SK-N-SH (cell line): Measurements from ENCODE around the gene SCGB1D2. TPM values are rescaled to one million over a fixed set of nuclear protein-coding genes. Genes with fewer than 3 reads are reported as not detected.
"Not testable (repeated sequence)": the region's sequence is repeated elsewhere in the genome, so short reads cannot be mapped to it uniquely, and the experiment has no call there.

ENCODE experiments used
- CTCF ChIA-PET: fragments of 300-600, 350-600 bp; formaldehyde crosslinking; extraction: SDS; loops from one replicate; lab custom pipeline; 2021; lab: Yijun Ruan, JAX
- POLR2A ChIA-PET: fragments of 350-600 bp; sonication (Branson Sonifier 250); formaldehyde crosslinking; extraction: SDS; loops from one replicate; lab custom pipeline; 2020; ENCODE audit warnings: antibody characterized with exemption, inconsistent platforms; lab: Yijun Ruan, JAX
- DNase-seq: peaks from one replicate; pipeline ENCODE4 v3.0.0; 2012
- H2AFZ ChIP-seq: fragments of 200-600 bp; sonication (generic); 2 replicates; pipeline ENCODE4 v1.8.1; 2016; ENCODE audit warnings: antibody characterized with exemption, mild to moderate bottlenecking, low read depth
- H3F3A ChIP-seq: fragments of 200-600 bp; sonication (generic); replicated peaks from 2 replicates; pipeline ENCODE3; 2016; ENCODE audit warnings: antibody characterized with exemption, mild to moderate bottlenecking; ENCODE audit not compliant: insufficient read depth
- H3K27ac ChIP-seq, 2 experiments: fragments of 200-500 bp in 1 of 2; fragments of 200-600 bp in 1 of 2; sonication (Bioruptor generic) in 1 of 2; sonication (generic), shearing (Covaris generic) in 1 of 2; 2 replicates each; pipeline versions ENCODE4 v1.5.1 to v1.6.1; 2014 to 2016; ENCODE audit warnings: low read depth in 2 of 2, inconsistent platforms in 1 of 2, low read length in 1 of 2, mild to moderate bottlenecking in 1 of 2, mixed read lengths in 1 of 2
- H3K27me3 ChIP-seq: fragments of 200-600 bp; sonication (generic), shearing (Covaris generic); 2 replicates; pipeline ENCODE4 v1.6.1; 2016; ENCODE audit warnings: mixed run types; ENCODE audit not compliant: insufficient read depth
- H3K36me3 ChIP-seq, 2 experiments: fragments of 200-500 bp in 1 of 2; fragments of 200-600 bp in 1 of 2; sonication (Bioruptor generic) in 1 of 2; sonication (generic) in 1 of 2; replicated peaks in 1 of 2; 2 replicates each; pipeline versions ENCODE3 to v1.5.1; 2014 to 2016; ENCODE audit warnings: low read length in 1 of 2, mild to moderate bottlenecking in 1 of 2; ENCODE audit not compliant: insufficient read depth in 2 of 2, control insufficient read depth in 1 of 2
- H3K4me1 ChIP-seq, 2 experiments: fragments of 200-500 bp in 1 of 2; fragments of 200-600 bp in 1 of 2; sonication (Bioruptor generic) in 1 of 2; sonication (generic), shearing (Covaris generic) in 1 of 2; 2 replicates each; pipeline versions ENCODE4 v1.5.1 to v1.6.1; 2014 to 2016; ENCODE audit warnings: low read depth in 1 of 2, low read length in 1 of 2, mixed run types in 1 of 2; ENCODE audit not compliant: insufficient read depth in 2 of 2, control insufficient read depth in 1 of 2
- H3K4me2 ChIP-seq: fragments of 200-600 bp; sonication (generic), shearing (Covaris generic); 2 replicates; pipeline ENCODE4 v1.6.1; 2017; ENCODE audit warnings: mixed run types
- H3K4me3 ChIP-seq, 2 experiments: fragments of 200-500 bp in 1 of 2; fragments of 200-600 bp in 1 of 2; sonication (Bioruptor generic) in 1 of 2; sonication (generic), shearing (Covaris generic) in 1 of 2; 2 replicates each; pipeline versions ENCODE4 v1.5.1 to v1.8.1; 2014 to 2016; ENCODE audit warnings: low read depth in 2 of 2, inconsistent platforms in 1 of 2, low read length in 1 of 2, mild to moderate bottlenecking in 1 of 2, mixed read lengths in 1 of 2, moderate library complexity in 1 of 2
- H3K79me2 ChIP-seq: fragments of 200-600 bp; sonication (generic); 2 replicates; pipeline ENCODE4 v1.8.1; 2017; ENCODE audit warnings: mild to moderate bottlenecking; ENCODE audit not compliant: insufficient read depth
- H3K9ac ChIP-seq: fragments of 200-600 bp; sonication (generic); 2 replicates; pipeline ENCODE4 v1.6.1; 2017; ENCODE audit warnings: mixed run types
- H3K9me2 ChIP-seq: fragments of 200-600 bp; sonication (generic); 2 replicates; pipeline ENCODE4 v1.6.1; 2017; ENCODE audit warnings: mixed run types
- H3K9me3 ChIP-seq: fragments of 200-600 bp; sonication (generic); 2 replicates; pipeline ENCODE4 v1.6.1; 2017; ENCODE audit warnings: mixed run types, mild to moderate bottlenecking, moderate library complexity
- H4K20me1 ChIP-seq: fragments of 200-600 bp; sonication (generic); 2 replicates; pipeline ENCODE4 v1.6.1; 2017; ENCODE audit warnings: mild to moderate bottlenecking, mixed run types; ENCODE audit not compliant: insufficient read depth
- CHD2 ChIP-seq: fragments of 150-350 bp; IDR thresholded peaks from 2 replicates; pipeline ENCODE4 v1.6.1; 2018; ENCODE audit warnings: low read length; ENCODE audit not compliant: partially characterized antibody
- EZH2phosphoT487 ChIP-seq: fragments of 200-600 bp; sonication (generic); IDR thresholded peaks from 2 replicates; pipeline ENCODE4 v1.6.1; 2017; ENCODE audit warnings: low read depth, mixed run types, mild to moderate bottlenecking, antibody characterized with exemption, moderate library complexity, borderline replicate concordance
- FOXJ3 ChIP-seq: sonication (generic); formaldehyde crosslinking; IDR thresholded peaks from 2 replicates; pipeline ENCODE4 v1.5.1; 2020; ENCODE audit warnings: mild to moderate bottlenecking, missing genetic modification reagents
- GABPA ChIP-seq: IDR thresholded peaks from 2 replicates; pipeline ENCODE4 v1.4.0; 2012; ENCODE audit warnings: low read depth, mild to moderate bottlenecking
- JUND ChIP-seq: IDR thresholded peaks from 2 replicates; pipeline ENCODE4 v1.4.0; 2012
- NFIC ChIP-seq: IDR thresholded peaks from 2 replicates; pipeline ENCODE4 v1.4.0; 2012; ENCODE audit warnings: borderline replicate concordance
- POLR2AphosphoS5 ChIP-seq: IDR thresholded peaks from 2 replicates; pipeline ENCODE4 v1.6.1; 2012; ENCODE audit warnings: low read depth, low read length
- RAD21 ChIP-seq: IDR thresholded peaks from 2 replicates; pipeline ENCODE4 v1.6.1; 2012; ENCODE audit warnings: mild to moderate bottlenecking, low read length
- RCOR1 ChIP-seq: fragments of 150-350 bp; IDR thresholded peaks from 2 replicates; pipeline ENCODE4 v1.6.1; 2017; ENCODE audit warnings: antibody characterized with exemption, low read length
- RFX5 ChIP-seq: IDR thresholded peaks from 2 replicates; pipeline ENCODE4 v1.6.1; 2012; ENCODE audit warnings: mild to moderate bottlenecking, improper control_type of control experiment, low read length
- RXRA ChIP-seq: IDR thresholded peaks from 2 replicates; pipeline ENCODE4 v1.4.0; 2012; ENCODE audit warnings: low read depth, mild to moderate bottlenecking, borderline replicate concordance
- TEAD4 ChIP-seq: IDR thresholded peaks from 2 replicates; pipeline ENCODE4 v1.4.0; 2012; ENCODE audit warnings: mild to moderate bottlenecking, borderline replicate concordance; ENCODE audit not compliant: insufficient read depth
- YY1 ChIP-seq: IDR thresholded peaks from 2 replicates; pipeline ENCODE4 v1.4.0; 2012; ENCODE audit warnings: low read depth, mild to moderate bottlenecking
- WGBS: methylation state at CpG from one replicate; pipeline ENCODE4 v1.1.6; 2017; ENCODE audit warnings: low lambda C conversion rate; 5-methylcytosine and 5-hydroxymethylcytosine counted together
- polyA plus RNA-seq, 3 experiments: library from polyadenylated mRNA; depleted of rRNA; stranded (reverse); fragments of >200 nt; gene quantifications; 2 replicates each; pipeline ENCODE4 v1.2.3, GENCODE V29; 2012
- TF ChIP-seq, protein P1 (sequence below): fragments of 150-350 bp; IDR thresholded peaks from 2 replicates; pipeline ENCODE4 v1.6.1; 2016; ENCODE audit warnings: mild to moderate bottlenecking, low read depth, low read length
- TF ChIP-seq, protein P2 (sequence below): IDR thresholded peaks from 2 replicates; pipeline ENCODE4; 2012
- TF ChIP-seq, protein P3 (sequence below): fragments of 200-600 bp; sonication (generic); IDR thresholded peaks from 2 replicates; pipeline ENCODE4 v1.6.1; 2017; ENCODE audit warnings: antibody characterized with exemption, mild to moderate bottlenecking, moderate library complexity
- TF ChIP-seq, protein P4 (sequence below): IDR thresholded peaks from 2 replicates; pipeline ENCODE4 v1.4.0; 2012; ENCODE audit warnings: low read depth, borderline replicate concordance

SCGB1D2 gene
- polyA plus RNA-seq, 1 of the 3 experiments (the other 2 are of a cell fraction), result not detected

DNA sequence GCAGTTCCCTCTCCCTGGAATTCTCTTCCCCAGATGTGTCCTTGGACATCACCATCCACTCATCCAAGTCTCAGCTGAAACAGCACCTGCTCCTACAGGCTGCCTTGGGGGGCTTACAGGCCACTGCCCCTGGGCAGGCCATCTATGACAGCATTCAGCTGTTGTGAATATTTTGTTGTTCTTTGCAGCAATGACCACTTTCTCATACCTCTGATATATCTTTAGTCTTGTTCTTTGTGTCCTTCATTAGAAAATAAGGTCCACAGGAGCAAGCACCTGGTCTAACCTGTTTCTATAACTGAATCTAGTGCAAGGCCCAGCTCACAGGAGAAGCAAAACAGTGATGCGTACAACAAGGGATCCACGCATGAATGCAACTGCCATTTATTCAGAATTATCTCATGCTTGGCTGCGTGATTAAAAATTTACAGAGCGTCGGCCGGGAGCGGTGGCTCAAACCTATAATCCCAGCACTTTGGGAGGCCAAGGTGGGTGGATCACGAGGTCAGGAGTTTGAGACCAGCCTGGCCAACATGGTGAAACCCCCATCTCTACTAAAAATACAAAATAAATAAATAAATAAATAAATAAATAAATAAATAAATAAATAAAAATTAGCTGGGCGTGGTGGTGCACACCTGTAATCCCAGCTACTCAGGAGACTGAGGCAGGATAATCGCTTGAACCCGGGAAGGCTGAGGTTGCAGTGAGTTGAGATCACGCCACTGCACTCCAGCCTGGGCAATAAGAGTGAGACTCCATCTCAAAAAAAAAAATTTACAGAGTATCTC, 35.6 kb upstream of the SCGB1D2 start:
- H3K79me2 ChIP-seq, H4K20me1 ChIP-seq, H3K4me3 ChIP-seq, H3K27ac ChIP-seq, POLR2A ChIA-PET, DNase-seq, H3K4me2 ChIP-seq, H3K9me2 ChIP-seq, H3K4me1 ChIP-seq, H2AFZ ChIP-seq, H3K9ac ChIP-seq, H3F3A ChIP-seq, H3K9me3 ChIP-seq, H3K36me3 ChIP-seq: not testable (repeated sequence)
- CTCF ChIA-PET, result interaction anchor here (0.7 to 1.3 kb wide), 2 partner anchors 69 to 395 kb away, joined by 3 read pairs; partner anchors contain the start of gene MTA2
- peaks cover 18% of the 10 kb centered on the region for H3K27me3 ChIP-seq
- 71% methylated on average over 12 of the region's 12 CpGs for WGBS

DNA sequence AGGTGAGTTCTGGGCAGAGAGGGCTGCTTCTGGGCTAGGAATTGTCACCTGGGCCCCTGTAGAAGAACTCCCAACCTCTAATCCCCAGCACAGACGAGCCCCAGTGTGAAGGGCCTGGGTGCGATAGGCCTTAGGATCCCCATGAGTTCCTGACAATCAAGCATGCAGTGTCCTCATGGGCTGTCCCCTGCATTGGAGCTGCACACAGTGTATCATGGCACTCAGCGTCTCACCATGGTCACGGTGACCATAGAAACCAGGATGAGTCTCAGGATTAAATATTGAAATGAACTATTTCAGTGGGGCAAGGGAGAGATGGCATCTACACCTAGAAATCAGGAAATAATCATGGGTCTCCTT, 33.3 kb upstream of the SCGB1D2 start:
- no peaks in the 10 kb centered on the region for H3K4me1 ChIP-seq
- POLR2A ChIA-PET, result no interaction called here
- no peaks in the 10 kb centered on the region for H3F3A ChIP-seq

More for the DNA sequence above, 33.3 kb upstream of the SCGB1D2 start:
- H3K9ac ChIP-seq, result no peak overlapping the region
- H3K4me2 ChIP-seq, result no peak overlapping the region
- H3K27ac ChIP-seq, result no peak overlapping the region
- peaks cover 18% of the 10 kb centered on the region for H3K27me3 ChIP-seq
- H3K9me2 ChIP-seq, result no peaks in the 10 kb centered on the region
- TF ChIP-seq EZH2phosphoT487, result no peak
- TF ChIP-seq RFX5, result no peak
- TF ChIP-seq, protein P1, sequence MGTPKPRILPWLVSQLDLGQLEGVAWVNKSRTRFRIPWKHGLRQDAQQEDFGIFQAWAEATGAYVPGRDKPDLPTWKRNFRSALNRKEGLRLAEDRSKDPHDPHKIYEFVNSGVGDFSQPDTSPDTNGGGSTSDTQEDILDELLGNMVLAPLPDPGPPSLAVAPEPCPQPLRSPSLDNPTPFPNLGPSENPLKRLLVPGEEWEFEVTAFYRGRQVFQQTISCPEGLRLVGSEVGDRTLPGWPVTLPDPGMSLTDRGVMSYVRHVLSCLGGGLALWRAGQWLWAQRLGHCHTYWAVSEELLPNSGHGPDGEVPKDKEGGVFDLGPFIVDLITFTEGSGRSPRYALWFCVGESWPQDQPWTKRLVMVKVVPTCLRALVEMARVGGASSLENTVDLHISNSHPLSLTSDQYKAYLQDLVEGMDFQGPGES, result no peak
- no peak for TF ChIP-seq POLR2AphosphoS5
- TF ChIP-seq, protein P2, sequence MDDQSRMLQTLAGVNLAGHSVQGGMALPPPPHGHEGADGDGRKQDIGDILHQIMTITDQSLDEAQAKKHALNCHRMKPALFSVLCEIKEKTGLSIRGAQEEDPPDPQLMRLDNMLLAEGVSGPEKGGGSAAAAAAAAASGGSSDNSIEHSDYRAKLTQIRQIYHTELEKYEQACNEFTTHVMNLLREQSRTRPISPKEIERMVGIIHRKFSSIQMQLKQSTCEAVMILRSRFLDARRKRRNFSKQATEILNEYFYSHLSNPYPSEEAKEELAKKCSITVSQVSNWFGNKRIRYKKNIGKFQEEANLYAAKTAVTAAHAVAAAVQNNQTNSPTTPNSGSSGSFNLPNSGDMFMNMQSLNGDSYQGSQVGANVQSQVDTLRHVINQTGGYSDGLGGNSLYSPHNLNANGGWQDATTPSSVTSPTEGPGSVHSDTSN, result no peak
- no peak for TF ChIP-seq JUND
- TF ChIP-seq TEAD4, result no peak
- TF ChIP-seq GABPA, result no peak
- TF ChIP-seq CHD2, result no peak
- TF ChIP-seq, protein P3, sequence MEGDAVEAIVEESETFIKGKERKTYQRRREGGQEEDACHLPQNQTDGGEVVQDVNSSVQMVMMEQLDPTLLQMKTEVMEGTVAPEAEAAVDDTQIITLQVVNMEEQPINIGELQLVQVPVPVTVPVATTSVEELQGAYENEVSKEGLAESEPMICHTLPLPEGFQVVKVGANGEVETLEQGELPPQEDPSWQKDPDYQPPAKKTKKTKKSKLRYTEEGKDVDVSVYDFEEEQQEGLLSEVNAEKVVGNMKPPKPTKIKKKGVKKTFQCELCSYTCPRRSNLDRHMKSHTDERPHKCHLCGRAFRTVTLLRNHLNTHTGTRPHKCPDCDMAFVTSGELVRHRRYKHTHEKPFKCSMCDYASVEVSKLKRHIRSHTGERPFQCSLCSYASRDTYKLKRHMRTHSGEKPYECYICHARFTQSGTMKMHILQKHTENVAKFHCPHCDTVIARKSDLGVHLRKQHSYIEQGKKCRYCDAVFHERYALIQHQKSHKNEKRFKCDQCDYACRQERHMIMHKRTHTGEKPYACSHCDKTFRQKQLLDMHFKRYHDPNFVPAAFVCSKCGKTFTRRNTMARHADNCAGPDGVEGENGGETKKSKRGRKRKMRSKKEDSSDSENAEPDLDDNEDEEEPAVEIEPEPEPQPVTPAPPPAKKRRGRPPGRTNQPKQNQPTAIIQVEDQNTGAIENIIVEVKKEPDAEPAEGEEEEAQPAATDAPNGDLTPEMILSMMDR, result no peak
- TF ChIP-seq RAD21, result no peak
- TF ChIP-seq RCOR1, result no peak
- no peak for TF ChIP-seq NFIC
- TF ChIP-seq RXRA, result no peak
- TF ChIP-seq, protein P4, sequence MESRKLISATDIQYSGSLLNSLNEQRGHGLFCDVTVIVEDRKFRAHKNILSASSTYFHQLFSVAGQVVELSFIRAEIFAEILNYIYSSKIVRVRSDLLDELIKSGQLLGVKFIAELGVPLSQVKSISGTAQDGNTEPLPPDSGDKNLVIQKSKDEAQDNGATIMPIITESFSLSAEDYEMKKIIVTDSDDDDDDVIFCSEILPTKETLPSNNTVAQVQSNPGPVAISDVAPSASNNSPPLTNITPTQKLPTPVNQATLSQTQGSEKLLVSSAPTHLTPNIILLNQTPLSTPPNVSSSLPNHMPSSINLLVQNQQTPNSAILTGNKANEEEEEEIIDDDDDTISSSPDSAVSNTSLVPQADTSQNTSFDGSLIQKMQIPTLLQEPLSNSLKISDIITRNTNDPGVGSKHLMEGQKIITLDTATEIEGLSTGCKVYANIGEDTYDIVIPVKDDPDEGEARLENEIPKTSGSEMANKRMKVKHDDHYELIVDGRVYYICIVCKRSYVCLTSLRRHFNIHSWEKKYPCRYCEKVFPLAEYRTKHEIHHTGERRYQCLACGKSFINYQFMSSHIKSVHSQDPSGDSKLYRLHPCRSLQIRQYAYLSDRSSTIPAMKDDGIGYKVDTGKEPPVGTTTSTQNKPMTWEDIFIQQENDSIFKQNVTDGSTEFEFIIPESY, result no peak
- no peak for TF ChIP-seq FOXJ3 (CRISPR knock-in tag)
- TF ChIP-seq YY1, result no peak
- H2AFZ ChIP-seq, result no peak overlapping the region
- no peaks in the 10 kb centered on the region for H3K36me3 ChIP-seq
- H3K9me3 ChIP-seq, result no peaks in the 10 kb centered on the region
- no peak overlapping the region for H3K4me3 ChIP-seq
- H3K79me2 ChIP-seq, result no peaks in the 10 kb centered on the region
- no peak for DNase-seq
- 38% methylated on average over 4 of the region's 4 CpGs for WGBS
- H4K20me1 ChIP-seq, result no peaks in the 10 kb centered on the region
- CTCF ChIA-PET, result interaction anchor here (0.7 to 1.8 kb wide), 3 partner anchors 8 to 37 kb away, joined by 3 to 10 read pairs (median 7); no protein-coding TSS in a partner anchor
